ENCODE results near the gene MOB1B. TPM values are rescaled to one million over a fixed set of nuclear protein-coding genes. Genes with fewer than 3 reads are reported as not detected.

MOB1B gene
- total RNA-seq, 1 experiment from 2014 or later, result 33.2 TPM

- DNase-seq (ENCODE audit: low read depth, low spot score) (no peak), ATAC-seq (no peak)
- Histone ChIP-seq H3K4me2 (ENCODE audit: low read length) (no peak overlapping the region), H4K20me1 (ENCODE audit: insufficient read depth) (no peaks in the 10 kb centered on the region), H3K79me2 (ENCODE audit: insufficient read depth, low read length) (no peaks in the 10 kb centered on the region), H3K9ac (ENCODE audit: low read length) (no peak overlapping the region), H3K27me3 (ENCODE audit: insufficient read depth, low read length) (no peaks in the 10 kb centered on the region), H2AFZ (ENCODE audit: low read depth, low read length, poor library complexity, severe bottlenecking) (no peak overlapping the region), H3K27ac (ENCODE audit: low read depth, low read length) (no peak overlapping the region), H3K9me3 (ENCODE audit: control insufficient read depth in 1 of 2, insufficient read depth in 1 of 2, low read depth in 1 of 2, low read length in 2 of 2) (no peaks in the 10 kb centered on the region), H3K36me3 (ENCODE audit: control insufficient read depth in 1 of 2, insufficient read depth in 2 of 2, low read length in 2 of 2) (peaks cover 0 to 4% of the 10 kb centered on the region in 2 experiments; a peak in 1 of 4 replicates), H3K4me1 (ENCODE audit: control insufficient read depth in 1 of 2, insufficient read depth in 2 of 2, low read length in 2 of 2) (no peaks in the 10 kb centered on the region), H3K9me2 (ENCODE audit: insufficient read depth) (no peaks in the 10 kb centered on the region), H3K4me3 (replicated peaks in 1 of 2; ENCODE audit: low read depth in 1 of 2, low read length in 2 of 2) (no peak overlapping the region)
- ChIA-PET CTCF (no interaction called here), RAD21 (ENCODE audit: low non-redundant PET in 1 of 2, low total read pairs in 2 of 2, uncharacterized antibody in 2 of 2, unreplicated experiment in 2 of 2) (no interaction called here), POLR2A (no interaction called here)
- TF ChIP-seq ZBTB33 (IDR thresholded peaks at IDR 0.05; ENCODE audit: extremely low read depth, insufficient replicate concordance, low read length) (no peak), CEBPB (IDR thresholded peaks at IDR 0.05; ENCODE audit: low read depth) (no peak), REST (IDR thresholded peaks at IDR 0.05; ENCODE audit: low read depth) (no peak)
- BruUV-seq (replicated peaks), result no TSS peak
- intact Hi-C loops (cut with micrococcal nuclease), result no loop called here
Observed at GRCh38 chr4:70976252-70976651, 74.1 kb downstream of the MOB1B start.

Data from HCT116 (cell line).